ENCODE measurements around the gene ABCA4. TPM values are rescaled to one million over a fixed set of nuclear protein-coding genes. Genes with fewer than 3 reads are reported as not detected.

The ABCA4 gene
- total RNA-seq, 1 donor from 2014 or later = not detected

- ChIA-PET POLR2A (no interaction called here), CTCF (no interaction called here)
- intact Hi-C loops (cut with micrococcal nuclease) = no loop called here
- ATAC-seq (ENCODE audit: low read depth) (no peak), DNase-seq (no peak)
- no peak for TF ChIP-seq CTCF (IDR thresholded peaks at IDR 0.05)
- Mint-ChIP-seq H3K4me3 (no peak overlapping the region), H3K4me1 (no peaks in the 10 kb centered on the region), H3K36me3 (ENCODE audit: low read depth) (no peaks in the 10 kb centered on the region), H3K27me3 (peaks cover 6% of the 10 kb centered on the region), H3K27ac (no peak overlapping the region), H3K9me3 (no peaks in the 10 kb centered on the region)
These were observed 151.1 kb downstream of the ABCA4 start for GRCh38 chr1:93969887-93970286.

GRCh38 chr1:93969371-93969770, 151.6 kb downstream of the ABCA4 start:
- DNase-seq (no peak), ATAC-seq (ENCODE audit: low read depth) (no peak)
- TF ChIP-seq CTCF (IDR thresholded peaks at IDR 0.05) = no peak
- no peak overlapping the region for H3K27ac Mint-ChIP-seq
- intact Hi-C loops (cut with micrococcal nuclease) = no loop called here
- no peaks in the 10 kb centered on the region for H3K9me3 Mint-ChIP-seq
- CTCF ChIA-PET = no interaction called here
- no peaks in the 10 kb centered on the region for H3K4me1 Mint-ChIP-seq
- peaks cover 6% of the 10 kb centered on the region for H3K27me3 Mint-ChIP-seq
- H3K36me3 Mint-ChIP-seq (ENCODE audit: low read depth) = no peaks in the 10 kb centered on the region
- H3K4me3 Mint-ChIP-seq = no peak overlapping the region
- POLR2A ChIA-PET = no interaction called here

GRCh38 chr1:93967306-93967705, 153.6 kb downstream of the ABCA4 start:
- no peak overlapping the region for H3K4me3 Mint-ChIP-seq
- peaks cover 6% of the 10 kb centered on the region for H3K27me3 Mint-ChIP-seq
- intact Hi-C loops (cut with micrococcal nuclease) = no loop called here
- no peaks in the 10 kb centered on the region for H3K4me1 Mint-ChIP-seq
- no peak for TF ChIP-seq CTCF (IDR thresholded peaks at IDR 0.05)
- ChIA-PET CTCF (no interaction called here), POLR2A (no interaction called here)
- no peak for DNase-seq
- H3K27ac Mint-ChIP-seq = no peak overlapping the region
- no peaks in the 10 kb centered on the region for H3K9me3 Mint-ChIP-seq
- ATAC-seq (ENCODE audit: low read depth) = no peak
- H3K36me3 Mint-ChIP-seq (ENCODE audit: low read depth) = no peaks in the 10 kb centered on the region

GRCh38 chr1:93965888-93966287, 155.1 kb downstream of the ABCA4 start:
- POLR2A ChIA-PET = no interaction called here
- Mint-ChIP-seq H3K4me3 (no peak overlapping the region), H3K27ac (no peak overlapping the region), H3K9me3 (no peaks in the 10 kb centered on the region), H3K4me1 (no peaks in the 10 kb centered on the region), H3K27me3 (peaks cover 6% of the 10 kb centered on the region), H3K36me3 (ENCODE audit: low read depth) (no peaks in the 10 kb centered on the region)
- no peak for TF ChIP-seq CTCF (IDR thresholded peaks at IDR 0.05)
- DNase-seq = no peak
- CTCF ChIA-PET = interaction anchor here (1.0 kb wide), 1 partner anchor 336 kb away, joined by 3 read pairs; no protein-coding TSS in a partner anchor
- intact Hi-C loops (cut with micrococcal nuclease) = no loop called here
- ATAC-seq (ENCODE audit: low read depth) = no peak

- ChIA-PET POLR2A (no interaction called here), CTCF (no interaction called here)
- TF ChIP-seq CTCF (IDR thresholded peaks at IDR 0.05) = no peak
- Mint-ChIP-seq H3K27ac (no peak overlapping the region), H3K9me3 (no peaks in the 10 kb centered on the region), H3K27me3 (peaks cover 6% of the 10 kb centered on the region), H3K36me3 (ENCODE audit: low read depth) (no peaks in the 10 kb centered on the region), H3K4me1 (no peaks in the 10 kb centered on the region), H3K4me3 (no peak overlapping the region)
- ATAC-seq (ENCODE audit: low read depth) = no peak
- DNase-seq = no peak
- intact Hi-C loops (cut with micrococcal nuclease) = no loop called here
These were observed 155.7 kb downstream of the ABCA4 start for GRCh38 chr1:93965256-93965655.
